ENCODE measurements around the gene SLC7A10.
"Not testable (repeated sequence)": the region's sequence is repeated elsewhere in the genome, so short reads cannot be mapped to it uniquely, and the experiment has no call there.

The SLC7A10 gene

GRCh38 chr19:33215438-33216197 lies 10.0 kb downstream of the SLC7A10 start:
- DNase-seq: no peak

GRCh38 chr19:33214596-33214995 lies 11.1 kb downstream of the SLC7A10 start:
- no peak for DNase-seq

GRCh38 chr19:33212436-33213172 lies 13.0 kb downstream of the SLC7A10 start:
- no peak for DNase-seq

- no peak for DNase-seq
Measured at GRCh38 chr19:33211794-33212435, 13.7 kb downstream of the SLC7A10 start.

GRCh38 chr19:33210266-33210940 lies 15.2 kb downstream of the SLC7A10 start:
- DNase-seq: no peak

- not testable (repeated sequence) for DNase-seq
Measured at GRCh38 chr19:33209850-33210230, 15.8 kb downstream of the SLC7A10 start.

- no peak for DNase-seq
Measured at GRCh38 chr19:33208904-33209849, 16.5 kb downstream of the SLC7A10 start.

- DNase-seq: no peak
Measured at GRCh38 chr19:33208371-33208895, 17.2 kb downstream of the SLC7A10 start.

- no peak for DNase-seq
Measured at GRCh38 chr19:33207903-33208302, 17.7 kb downstream of the SLC7A10 start.

- no peak for DNase-seq
Measured at GRCh38 chr19:33207040-33207620, 18.5 kb downstream of the SLC7A10 start.

GRCh38 chr19:33206261-33207039 lies 19.2 kb downstream of the SLC7A10 start:
- DNase-seq: no peak

GRCh38 chr19:33205531-33206260 lies 20.0 kb downstream of the SLC7A10 start:
- no peak for DNase-seq

- DNase-seq: no peak
Measured at GRCh38 chr19:33205110-33205509, 20.5 kb downstream of the SLC7A10 start.

GRCh38 chr19:33204136-33204973 lies 21.3 kb downstream of the SLC7A10 start:
- DNase-seq: no peak

- no peak for DNase-seq
Measured at GRCh38 chr19:33203529-33203928, 22.1 kb downstream of the SLC7A10 start.

GRCh38 chr19:33202546-33203507 lies 22.8 kb downstream of the SLC7A10 start:
- DNase-seq: no peak

GRCh38 chr19:33201886-33202545 lies 23.6 kb downstream of the SLC7A10 start:
- no peak for DNase-seq

All from NCI-H2081 (cell line).